Testis (tissue), 3 donors: Measurements from ENCODE around the gene RABEP2. TPM values are rescaled to one million over a fixed set of nuclear protein-coding genes. Genes with fewer than 3 reads are reported as not detected.
"Not testable (repeated sequence)": the region's sequence is repeated elsewhere in the genome, so short reads cannot be mapped to it uniquely, and the experiment has no call there.

ENCODE experiments used
- DNase-seq: peaks from one replicate; pipeline ENCODE4 v3.0.0-alpha.2; 2019
- H3K27ac ChIP-seq, 2 donors: fragments of 200-600 bp; sonication (generic); one replicate each; pipeline ENCODE4 v1.5.1; 2019
- H3K27me3 ChIP-seq: fragments of 200-600 bp; sonication (generic); one replicate; pipeline ENCODE4 v1.5.1; 2019
- H3K36me3 ChIP-seq: fragments of 200-600 bp; sonication (generic); one replicate; pipeline ENCODE4 v1.5.1; 2017; ENCODE audit warnings: low read depth; ENCODE audit errors: missing control alignments
- H3K4me1 ChIP-seq: fragments of 200-600 bp; sonication (generic); one replicate; pipeline ENCODE4 v1.5.1; 2019
- H3K4me3 ChIP-seq, 2 donors: fragments of 200-600 bp; sonication (generic); one replicate each; pipeline ENCODE4 v1.5.1; 2017 to 2019
- H3K9me3 ChIP-seq: fragments of 200-600 bp; sonication (generic); one replicate; pipeline ENCODE4 v1.5.1; 2017
- POLR2A ChIP-seq: fragments of 450-650 bp; IDR thresholded peaks from one replicate; pipeline ENCODE4 v1.6.1; 2017; ENCODE audit warnings: antibody characterized with exemption, mild to moderate bottlenecking, moderate library complexity
- WGBS, 2 donors: methylation state at CpG; one replicate each; pipeline ENCODE4 v1.1.5; 2018; 5-methylcytosine and 5-hydroxymethylcytosine counted together
- intact Hi-C: fragments of 100-400 bp; cut with DNase I; formaldehyde crosslinking; loops from one replicate; pipeline ENCODE4 v1.15.1; 2023; ENCODE audit warnings: low total_unique reads
- polyA plus RNA-seq: library from polyadenylated mRNA; stranded (reverse); fragments of 350-450 nt; fragmentation: Illumina TruSeq; extraction: RNeasy Lipid Tissue Mini Kit (QIAGEN cat#74804); gene quantifications from one replicate; pipeline ENCODE4 v1.2.3, GENCODE V29; 2014; ENCODE audit warnings: low read depth, low replicate concordance; ENCODE audit not compliant: insufficient read depth
- total RNA-seq, 2 donors: library from RNA; depleted of rRNA; stranded (reverse); fragments of >200 nt; gene quantifications; one replicate each; pipeline ENCODE4 v1.2.3, GENCODE V29; 2016
- TF ChIP-seq, protein P1 (sequence below), 3 experiments: fragments of 450-650 bp in 2 of 3; fragments of 200-600 bp in 1 of 3; sonication (generic) in 1 of 3; IDR thresholded peaks; one replicate each; pipeline ENCODE4 v1.5.1; 2016 to 2019; ENCODE audit warnings: antibody characterized with exemption in 3 of 3, mild to moderate bottlenecking in 2 of 3, moderate library complexity in 1 of 3

The RABEP2 gene
- total and polyA plus RNA-seq, 3 donors from 2014 or later, result 14.2 to 51.8 (median 43.3) TPM

DNA sequence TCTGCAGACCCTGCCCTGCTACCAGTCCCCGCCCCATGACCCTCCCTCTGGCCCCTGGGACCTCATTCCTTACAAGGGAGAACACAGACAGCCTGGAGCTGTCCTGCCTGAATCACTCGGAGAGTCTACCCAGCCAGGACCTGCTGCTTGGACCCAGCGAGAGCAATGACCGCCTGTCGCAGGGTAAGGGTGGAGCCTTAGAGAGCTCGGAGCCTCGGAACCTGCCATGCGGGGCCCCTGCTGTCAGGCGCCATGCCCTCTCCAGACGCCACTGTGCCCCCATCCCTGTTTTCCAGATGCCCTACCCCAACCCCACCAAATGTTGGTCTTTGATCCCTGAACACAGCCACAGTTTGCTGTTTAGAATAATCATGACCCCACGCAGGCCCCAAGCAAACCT, 55.8 kb downstream of the RABEP2 start:
- Histone ChIP-seq H3K27ac (no peak overlapping the region), H3K4me3 (no peak overlapping the region), H3K36me3 (no peaks in the 10 kb centered on the region), H3K4me1 (peaks cover 27% of the 10 kb centered on the region), H3K27me3 (no peaks in the 10 kb centered on the region), H3K9me3 (no peaks in the 10 kb centered on the region)
- 88 to 95% methylated on average over 6 to 11 of the region's 11 CpGs for WGBS, 2 donors
- no peak for DNase-seq
- TF ChIP-seq, protein P1, sequence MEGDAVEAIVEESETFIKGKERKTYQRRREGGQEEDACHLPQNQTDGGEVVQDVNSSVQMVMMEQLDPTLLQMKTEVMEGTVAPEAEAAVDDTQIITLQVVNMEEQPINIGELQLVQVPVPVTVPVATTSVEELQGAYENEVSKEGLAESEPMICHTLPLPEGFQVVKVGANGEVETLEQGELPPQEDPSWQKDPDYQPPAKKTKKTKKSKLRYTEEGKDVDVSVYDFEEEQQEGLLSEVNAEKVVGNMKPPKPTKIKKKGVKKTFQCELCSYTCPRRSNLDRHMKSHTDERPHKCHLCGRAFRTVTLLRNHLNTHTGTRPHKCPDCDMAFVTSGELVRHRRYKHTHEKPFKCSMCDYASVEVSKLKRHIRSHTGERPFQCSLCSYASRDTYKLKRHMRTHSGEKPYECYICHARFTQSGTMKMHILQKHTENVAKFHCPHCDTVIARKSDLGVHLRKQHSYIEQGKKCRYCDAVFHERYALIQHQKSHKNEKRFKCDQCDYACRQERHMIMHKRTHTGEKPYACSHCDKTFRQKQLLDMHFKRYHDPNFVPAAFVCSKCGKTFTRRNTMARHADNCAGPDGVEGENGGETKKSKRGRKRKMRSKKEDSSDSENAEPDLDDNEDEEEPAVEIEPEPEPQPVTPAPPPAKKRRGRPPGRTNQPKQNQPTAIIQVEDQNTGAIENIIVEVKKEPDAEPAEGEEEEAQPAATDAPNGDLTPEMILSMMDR (IDR thresholded peaks at IDR 0.05), result no peak
- TF ChIP-seq POLR2A, result no peak
- intact Hi-C loops, result no loop called here

GRCh38 chr16:28867646-28868045, 57.4 kb downstream of the RABEP2 start:
- Histone ChIP-seq H3K4me1 (peaks cover 29% of the 10 kb centered on the region), H3K27ac (peak overlapping the region in 1 of 2 donors; percentile 14)
- WGBS, 2 donors, result 54 to 80% methylated on average over 9 of the region's 9 CpGs
- H3K9me3 ChIP-seq, intact Hi-C loops, H3K36me3 ChIP-seq, H3K4me3 ChIP-seq, H3K27me3 ChIP-seq: not testable (repeated sequence)
- DNase-seq, result peak; percentile 77

GRCh38 chr16:28867241-28867640, 57.8 kb downstream of the RABEP2 start:
- WGBS, 2 donors, result 82% methylated on average over 13 of the region's 13 CpGs
- TF ChIP-seq, protein P1 (IDR thresholded peaks at IDR 0.05), result no peak
- no peak for TF ChIP-seq POLR2A
- H3K9me3 ChIP-seq, result no peaks in the 10 kb centered on the region
- no peak overlapping the region for H3K4me3 ChIP-seq
- intact Hi-C loops, result no loop called here
- peak overlapping the region in 1 of 2 donors; percentile 14 for H3K27ac ChIP-seq
- no peaks in the 10 kb centered on the region for H3K27me3 ChIP-seq
- no peaks in the 10 kb centered on the region for H3K36me3 ChIP-seq
- DNase-seq, result no peak
- peaks cover 33% of the 10 kb centered on the region for H3K4me1 ChIP-seq

- peaks cover 34% of the 10 kb centered on the region for H3K4me1 ChIP-seq
- no peak overlapping the region for H3K4me3 ChIP-seq
- H3K27ac ChIP-seq, result no peak overlapping the region
- no peak for DNase-seq
- TF ChIP-seq, protein P1 (IDR thresholded peaks at IDR 0.05), result no peak
- TF ChIP-seq POLR2A, result no peak
- no peaks in the 10 kb centered on the region for H3K9me3 ChIP-seq
- intact Hi-C loops, result no loop called here
- H3K36me3 ChIP-seq, result no peaks in the 10 kb centered on the region
- 69 to 72% methylated on average over 15 to 17 of the region's 17 CpGs for WGBS, 2 donors
- no peaks in the 10 kb centered on the region for H3K27me3 ChIP-seq
Measured at GRCh38 chr16:28866454-28866804, 58.6 kb downstream of the RABEP2 start.

- TF ChIP-seq POLR2A, result no peak
- TF ChIP-seq, protein P1 (IDR thresholded peaks at IDR 0.05), result no peak
- no peaks in the 10 kb centered on the region for H3K27me3 ChIP-seq
- no peaks in the 10 kb centered on the region for H3K36me3 ChIP-seq
- peak overlapping the region; percentile 24 to 55 for H3K27ac ChIP-seq
- intact Hi-C loops, result no loop called here
- DNase-seq, result no peak
- WGBS, 2 donors, result 61 to 69% methylated on average over 13 to 32 of the region's 32 CpGs
- H3K9me3 ChIP-seq, result no peaks in the 10 kb centered on the region
- H3K4me1 ChIP-seq, result peaks cover 34% of the 10 kb centered on the region
- H3K4me3 ChIP-seq, result no peak overlapping the region
Measured at GRCh38 chr16:28865722-28866453, 59.1 kb downstream of the RABEP2 start.
